Suppressor macrophage treated with lipopolysaccharide for 4 hours (primary cell): Measurements from ENCODE around the gene PHLDA1.
"Not testable (repeated sequence)": the region's sequence is repeated elsewhere in the genome, so short reads cannot be mapped to it uniquely, and the experiment has no call there.

Experiments used
- DNase-seq: peaks from one replicate; pipeline ENCODE4 v3.0.0-alpha.2; 2020

The PHLDA1 gene

DNA sequence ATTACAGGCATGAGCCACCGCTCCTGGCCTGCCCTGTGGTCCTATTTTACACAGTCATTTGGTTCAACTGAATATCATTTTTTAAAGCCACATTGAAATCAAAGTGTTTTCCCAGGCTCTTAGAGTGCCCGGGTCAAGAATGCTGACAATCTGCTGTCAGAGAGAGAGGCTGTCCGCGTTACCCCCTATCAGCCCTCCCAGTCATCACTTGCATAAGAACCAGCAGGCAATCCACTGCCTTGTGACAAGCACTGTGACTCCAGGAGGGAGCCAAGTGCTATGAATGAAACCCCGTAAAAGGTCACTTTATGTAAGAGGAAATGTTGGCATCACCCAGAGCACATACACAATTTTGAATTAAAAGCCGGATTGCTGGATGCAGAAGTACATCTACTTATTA, 13.5 kb downstream of the PHLDA1 start:
- peak; percentile 86 for DNase-seq

DNA sequence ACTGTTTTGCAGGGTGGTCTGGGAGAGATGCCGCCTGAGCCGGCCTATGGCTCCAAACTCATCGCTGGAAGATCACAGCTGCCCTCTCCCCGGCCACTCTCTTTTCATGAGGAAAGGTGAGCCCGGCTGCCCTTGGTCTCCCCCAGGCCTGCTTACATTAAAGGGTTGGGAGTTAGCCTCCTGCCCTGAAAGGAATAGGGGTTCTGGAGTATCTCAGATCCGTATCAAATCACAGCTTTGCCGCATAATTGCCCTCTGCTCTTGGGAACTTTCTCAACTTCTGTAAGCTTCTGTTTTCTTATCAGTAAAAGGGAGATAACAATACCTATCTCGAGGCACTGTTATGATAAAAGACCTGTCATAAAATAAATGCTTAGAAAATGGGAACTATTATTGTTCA, 17.6 kb downstream of the PHLDA1 start:
- no peak for DNase-seq

DNA sequence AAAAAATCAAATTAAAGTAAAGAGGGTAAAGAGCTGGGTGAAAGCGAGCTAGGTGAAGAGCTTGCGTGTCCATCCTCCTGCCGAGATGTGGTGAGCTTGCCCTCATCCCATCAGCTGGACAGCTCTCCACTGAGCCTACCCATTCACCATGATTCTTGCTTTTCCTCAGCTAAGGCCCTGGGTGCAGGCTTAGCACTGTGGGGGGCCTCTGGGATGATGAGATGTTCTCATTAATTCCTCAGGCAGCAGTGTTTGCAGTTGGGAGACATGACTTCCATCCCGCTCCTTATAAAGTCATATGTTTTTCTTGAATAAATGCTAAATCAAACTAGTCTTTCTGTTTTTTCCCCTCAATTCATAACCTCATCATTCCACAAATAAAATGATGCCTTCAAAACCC, 18.0 kb downstream of the PHLDA1 start:
- DNase-seq = no peak

DNA sequence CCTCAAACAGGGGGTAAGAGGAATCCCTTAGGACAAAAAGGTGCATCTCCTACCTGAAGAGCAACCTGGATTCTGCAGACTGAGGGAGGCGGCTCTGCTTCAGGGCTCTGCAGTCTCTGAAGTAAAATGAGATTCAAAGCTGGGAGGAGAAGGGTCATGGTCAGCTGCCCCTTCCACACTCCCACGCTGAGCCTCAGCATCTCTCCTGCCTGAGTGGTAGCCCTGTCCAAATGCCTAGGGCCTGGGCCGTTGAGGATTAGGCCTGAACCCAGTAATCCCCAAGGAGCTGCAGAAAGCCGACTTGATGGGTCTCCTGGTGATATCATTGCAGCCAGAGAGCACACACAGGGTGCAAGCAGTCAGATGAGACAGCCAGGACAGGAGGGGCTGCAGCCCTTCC, 18.9 kb downstream of the PHLDA1 start:
- DNase-seq = no peak

GRCh38 chr12:76010732-76011458, 20.7 kb downstream of the PHLDA1 start:
- DNase-seq = no peak

DNA sequence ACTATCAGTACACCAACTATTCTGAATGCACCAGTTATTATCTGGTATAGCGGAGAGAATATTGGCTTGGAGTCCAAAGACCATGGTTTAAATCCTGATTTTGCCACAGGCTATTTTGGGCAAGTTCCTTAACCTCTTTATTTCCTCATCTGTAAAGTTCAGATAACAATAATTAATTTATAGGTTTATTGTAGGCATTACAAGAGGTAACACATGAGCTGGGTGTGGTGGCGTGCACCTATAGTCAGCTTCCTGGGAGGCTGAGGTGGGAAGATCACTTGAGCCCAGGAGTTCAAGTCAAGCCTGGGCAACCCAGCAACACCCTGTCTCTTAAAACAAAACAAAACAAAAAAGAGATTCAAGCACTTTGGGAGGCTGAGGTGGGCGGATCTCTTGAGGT, 23.1 kb downstream of the PHLDA1 start:
- DNase-seq = no peak

- no peak for DNase-seq
Observed at GRCh38 chr12:76007640-76008039, 23.9 kb downstream of the PHLDA1 start.

GRCh38 chr12:76006028-76006925, 25.3 kb downstream of the PHLDA1 start:
- no peak for DNase-seq

GRCh38 chr12:76003355-76003638, 28.3 kb downstream of the PHLDA1 start:
- DNase-seq = no peak

GRCh38 chr12:76002598-76003354, 28.8 kb downstream of the PHLDA1 start:
- no peak for DNase-seq

DNA sequence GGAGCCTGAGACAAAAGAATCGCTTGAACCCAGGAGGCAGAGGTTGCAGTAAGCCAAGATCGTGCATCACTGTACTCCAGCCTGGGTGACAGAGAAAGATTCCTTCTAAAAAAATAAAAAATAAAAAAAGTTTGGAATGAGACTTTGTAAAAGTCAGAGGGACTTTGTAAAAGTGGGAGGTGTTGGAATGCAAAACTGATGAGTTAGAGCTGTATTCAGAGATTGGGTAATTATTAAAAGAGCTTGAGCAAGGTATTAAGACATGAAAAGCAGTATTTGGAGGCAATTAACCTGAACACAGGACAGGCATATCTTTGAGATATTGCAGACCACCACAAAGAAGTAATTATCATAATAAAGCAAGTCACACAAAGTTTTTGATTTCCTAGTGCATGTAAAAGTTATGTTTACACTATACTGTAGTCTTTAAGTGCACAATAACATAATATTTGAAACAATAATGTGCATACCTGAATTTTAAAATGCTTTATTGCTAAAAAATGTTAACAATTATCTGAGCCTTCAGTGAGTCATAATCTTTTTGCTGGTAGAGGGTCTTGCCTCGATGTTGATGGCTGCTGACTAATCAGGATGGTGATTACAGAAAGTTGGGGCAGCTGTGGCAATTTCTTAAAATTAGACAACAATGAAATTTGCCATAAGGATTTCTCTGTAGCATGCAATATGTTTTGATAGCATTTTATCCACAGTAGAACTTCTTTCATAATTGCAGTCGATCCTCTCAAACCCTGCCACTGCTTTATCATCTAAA, 33.1 kb downstream of the PHLDA1 start:
- no peak for DNase-seq

- DNase-seq = no peak
Observed at GRCh38 chr12:75997658-75998057, 33.9 kb downstream of the PHLDA1 start.

GRCh38 chr12:75996861-75997447, 34.6 kb downstream of the PHLDA1 start:
- no peak for DNase-seq

DNA sequence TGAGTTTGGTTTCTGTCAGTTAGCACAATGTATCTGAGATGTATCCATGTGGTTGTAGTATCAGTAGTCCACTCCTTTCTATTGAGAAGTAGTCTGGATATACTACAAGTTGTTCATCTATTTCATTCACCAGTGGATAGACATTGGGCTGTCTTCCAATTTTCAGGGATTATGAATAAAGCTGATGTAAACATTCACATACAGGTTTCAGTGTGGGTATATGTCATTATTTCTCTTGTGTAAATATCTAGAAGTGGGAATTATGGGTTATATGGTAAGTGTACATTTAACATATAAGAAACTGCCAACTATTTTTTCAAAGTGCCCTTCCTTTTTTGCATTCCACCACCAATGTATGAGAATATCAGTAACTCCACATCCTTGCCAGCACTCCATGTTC, 35.9 kb downstream of the PHLDA1 start:
- DNase-seq = no peak

DNA sequence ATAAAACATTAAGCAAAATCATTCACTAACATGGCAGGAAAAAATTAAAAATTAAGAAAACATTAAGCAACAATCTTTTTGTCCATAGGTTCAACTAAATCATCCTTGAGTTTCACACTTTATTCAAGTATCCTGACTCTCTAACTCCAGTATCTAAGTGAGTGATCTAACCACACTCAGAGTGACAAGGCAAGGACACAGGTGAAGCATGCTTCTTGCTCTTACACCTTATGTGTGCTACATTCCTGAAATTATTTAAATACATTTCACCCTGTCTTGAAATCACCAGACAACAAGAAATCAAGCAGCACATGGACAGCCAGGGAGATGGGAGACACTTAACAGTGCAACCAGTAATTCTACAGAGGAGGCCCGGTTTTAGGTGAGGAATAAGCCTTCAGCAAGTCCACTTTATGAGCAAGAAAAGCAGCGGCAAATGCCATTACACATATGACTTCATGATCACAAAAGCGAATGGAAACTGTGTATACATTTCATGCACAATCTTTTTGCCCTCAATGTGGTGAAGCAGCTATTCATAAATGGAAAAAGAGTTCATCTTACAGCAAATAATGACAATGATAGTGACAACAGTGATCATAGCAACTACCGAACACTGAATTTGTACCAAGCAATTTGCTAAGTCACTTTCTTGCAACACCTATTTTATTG, 37.4 kb downstream of the PHLDA1 start:
- DNase-seq = no peak

GRCh38 chr12:75991753-75992152, 39.8 kb downstream of the PHLDA1 start:
- DNase-seq = no peak

DNA sequence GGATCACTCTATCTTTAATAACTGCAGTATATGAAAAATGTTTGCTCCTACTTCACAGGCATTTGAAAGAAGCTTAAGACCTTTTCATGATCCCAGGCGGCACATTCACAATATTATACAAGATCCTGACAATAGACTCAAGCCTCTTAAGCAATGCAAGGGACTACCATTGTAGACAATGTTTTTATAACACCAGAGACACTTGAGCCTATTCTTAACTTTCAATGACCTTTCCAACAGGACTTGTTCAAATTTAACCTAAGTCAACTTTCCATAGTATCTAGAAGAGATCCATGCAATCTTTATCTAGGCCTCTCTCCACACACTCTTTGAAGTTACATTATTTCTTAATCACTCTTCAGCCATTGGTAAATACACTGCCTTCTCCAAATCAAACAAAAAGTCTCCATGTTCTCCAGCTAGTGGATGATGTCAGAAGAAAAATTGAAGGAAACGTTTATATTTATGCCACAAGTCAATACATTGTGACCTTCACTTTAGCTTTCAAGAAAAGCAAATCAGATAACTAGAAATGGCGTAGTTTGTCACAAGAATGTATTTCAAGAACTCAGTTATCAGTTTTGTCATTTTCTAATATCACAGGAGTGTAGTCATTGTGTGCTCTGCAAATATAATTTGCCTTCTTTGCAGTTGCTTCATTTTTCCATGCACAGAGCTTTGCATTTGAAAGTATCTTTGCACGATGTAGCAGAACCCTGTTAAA, 41.2 kb downstream of the PHLDA1 start:
- DNase-seq = no peak

DNA sequence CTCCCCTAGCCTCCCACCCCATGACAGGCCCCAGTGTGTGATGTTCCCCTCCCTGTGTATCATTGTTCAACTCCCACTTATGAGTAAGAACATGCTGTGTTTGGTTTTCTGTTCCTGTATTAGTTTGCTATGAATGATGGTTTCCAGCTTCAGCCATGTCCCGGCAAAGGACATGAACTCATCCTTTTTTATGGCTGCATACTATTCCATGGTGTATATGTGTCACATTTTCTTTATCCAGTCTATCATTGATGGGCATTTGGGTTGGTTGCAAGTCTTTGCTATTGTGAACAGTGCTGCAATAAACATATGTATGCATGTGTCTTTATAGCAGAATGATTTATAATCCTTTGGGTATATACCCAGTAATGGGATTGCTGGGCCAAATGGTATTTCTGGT, 43.9 kb downstream of the PHLDA1 start:
- not testable (repeated sequence) for DNase-seq

GRCh38 chr12:75986001-75986746, 45.4 kb downstream of the PHLDA1 start:
- DNase-seq = no peak

DNA sequence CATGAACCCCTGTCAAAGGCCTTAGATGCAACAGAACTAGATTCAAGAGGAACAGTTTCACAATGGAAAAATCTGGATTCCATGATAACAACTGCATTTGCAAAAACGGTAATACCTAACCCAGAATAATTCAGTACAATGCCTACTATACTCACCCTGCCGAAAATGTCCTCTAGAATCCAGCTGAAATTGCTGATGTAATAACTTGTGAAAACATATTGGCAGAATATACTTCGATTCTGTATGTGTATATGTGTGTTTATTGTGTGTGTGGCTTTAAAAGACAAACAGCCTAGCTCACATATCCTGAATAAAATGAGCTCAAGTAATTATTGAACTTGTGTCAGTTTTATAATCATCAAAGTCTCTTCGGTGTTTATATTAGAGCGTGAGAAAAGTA, 46.0 kb downstream of the PHLDA1 start:
- DNase-seq = no peak
